Measurements from ENCODE around the gene RANBP3.
"Not testable (repeated sequence)": the region's sequence is repeated elsewhere in the genome, so short reads cannot be mapped to it uniquely, and the experiment has no call there.

Gene RANBP3

DNA sequence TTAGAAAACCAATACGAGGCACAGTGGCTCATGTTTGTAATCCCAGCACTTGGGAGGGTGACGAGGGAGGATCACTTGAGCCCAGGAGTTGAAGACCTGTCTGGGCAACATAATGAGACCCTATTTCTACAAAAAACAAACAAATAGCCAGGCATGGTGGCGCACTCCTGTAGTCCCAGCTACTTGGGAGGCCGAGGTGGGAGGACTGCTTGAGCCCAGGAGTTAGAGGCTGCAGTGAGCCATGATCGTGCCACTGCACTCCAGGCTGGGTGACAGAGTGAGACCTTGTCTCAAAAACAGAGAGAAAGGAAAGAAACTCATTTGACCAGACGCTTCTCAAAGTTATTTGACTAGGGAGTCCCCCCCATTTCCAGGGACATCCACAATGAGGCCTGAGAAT, 14.7 kb downstream of the RANBP3 start:
- not testable (repeated sequence) for DNase-seq

DNA sequence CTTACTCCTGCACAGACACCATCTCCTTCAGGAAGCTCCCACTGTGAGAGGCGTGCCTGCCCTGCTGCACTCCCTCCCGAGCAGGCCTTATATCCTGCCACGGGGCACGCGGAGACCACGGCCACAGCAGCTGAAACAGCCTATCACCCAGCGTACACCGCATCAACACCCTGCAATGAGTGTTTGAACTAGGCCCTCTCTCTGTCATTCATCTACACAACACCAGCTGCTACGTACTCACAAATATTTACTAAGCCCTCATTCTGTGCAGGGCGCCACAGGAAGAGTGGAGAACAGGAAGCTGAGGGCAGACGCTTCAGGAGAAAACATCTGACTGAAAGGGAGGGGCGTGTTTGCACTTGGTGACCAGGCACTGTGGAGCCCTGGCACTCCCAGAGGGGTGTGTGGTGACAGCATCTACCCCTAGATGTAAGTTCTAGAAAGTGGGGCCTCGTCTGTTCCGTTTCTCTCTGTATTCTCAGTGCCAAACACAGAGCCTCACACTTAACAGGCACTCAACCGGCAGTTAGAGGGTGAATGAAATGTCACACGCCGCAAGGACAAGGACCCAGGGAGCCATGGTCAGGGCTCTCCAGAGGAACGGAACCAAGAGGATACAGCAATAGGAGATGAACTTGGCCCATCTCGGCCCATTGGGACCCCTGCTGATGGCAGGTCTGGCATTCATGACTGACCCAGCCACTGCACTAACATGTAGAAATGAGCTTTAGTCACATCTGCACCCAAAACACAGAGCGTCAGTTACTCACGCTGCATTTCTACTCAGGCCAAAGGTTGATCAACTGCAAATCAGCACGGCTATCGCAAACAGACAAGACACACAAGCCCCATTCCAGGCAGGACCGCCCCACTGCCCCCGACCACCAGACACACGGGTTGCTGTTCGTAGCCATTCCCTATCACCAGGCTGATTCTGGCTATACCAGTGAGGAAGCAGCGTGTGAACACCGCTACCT, 15.7 kb downstream of the RANBP3 start:
- DNase-seq: peak; percentile 86

DNA sequence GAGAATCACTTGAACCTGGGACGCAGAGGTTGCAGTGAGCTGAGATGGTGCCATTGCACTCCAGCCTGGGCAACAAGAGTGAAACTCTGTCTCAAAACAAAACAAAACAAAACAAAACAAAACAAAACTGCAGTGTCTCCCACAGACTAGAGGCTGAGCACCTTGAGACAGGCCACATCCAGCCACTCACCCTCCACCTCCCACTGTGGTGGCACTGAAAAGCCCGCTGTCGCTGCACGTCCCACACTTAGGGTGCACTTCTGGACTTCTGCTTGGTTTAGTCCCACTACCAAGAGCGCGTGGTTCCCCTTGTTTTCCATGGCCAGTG, 16.3 kb downstream of the RANBP3 start:
- not testable (repeated sequence) for DNase-seq

DNA sequence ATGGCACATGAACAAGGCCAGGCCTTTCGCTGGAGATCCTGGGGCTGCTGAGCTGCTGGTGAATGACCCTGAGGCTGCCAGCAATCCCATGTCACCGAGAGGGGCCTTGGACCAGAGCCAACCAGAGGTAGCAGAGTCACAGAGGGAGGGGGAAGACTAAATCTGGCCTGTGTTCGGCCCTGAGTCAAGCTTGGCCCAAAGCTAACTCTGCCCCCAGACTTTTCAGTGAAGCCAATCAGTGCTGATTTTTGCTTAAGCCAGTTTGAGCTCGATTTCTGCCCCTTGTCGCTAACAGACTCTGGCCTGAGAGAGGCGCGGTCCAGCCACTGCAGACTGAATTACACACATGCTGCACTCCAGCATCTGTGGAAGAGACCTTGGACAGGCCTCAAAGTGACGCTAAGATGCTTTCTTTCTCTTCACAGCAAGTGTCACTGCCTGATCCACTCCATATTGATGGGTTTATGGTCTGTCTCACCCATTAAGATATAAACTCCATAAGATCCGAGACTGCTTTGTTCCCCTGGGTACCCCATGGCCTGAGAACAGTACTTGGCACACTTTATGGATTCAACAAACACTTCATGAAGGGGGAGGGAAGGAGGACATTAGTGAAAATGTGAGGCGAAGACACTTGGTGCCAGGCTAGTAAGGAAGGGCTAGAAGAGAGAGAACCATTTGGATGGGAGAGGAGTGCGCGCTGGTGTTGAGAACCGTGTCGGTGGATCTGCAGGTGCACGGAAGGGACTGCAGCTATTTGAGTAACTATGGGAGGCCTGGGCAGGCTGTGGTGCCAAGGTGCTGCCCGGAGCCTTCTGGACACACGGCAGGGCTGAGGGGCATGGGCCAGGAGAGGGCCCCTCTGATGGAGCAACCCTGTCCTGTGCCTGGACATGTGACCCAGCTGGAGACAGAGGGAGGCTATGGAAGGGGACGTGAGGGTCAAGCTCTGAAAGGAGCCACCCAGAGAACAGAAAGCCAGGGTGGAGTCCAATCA, 17.6 kb downstream of the RANBP3 start:
- no peak for DNase-seq

DNA sequence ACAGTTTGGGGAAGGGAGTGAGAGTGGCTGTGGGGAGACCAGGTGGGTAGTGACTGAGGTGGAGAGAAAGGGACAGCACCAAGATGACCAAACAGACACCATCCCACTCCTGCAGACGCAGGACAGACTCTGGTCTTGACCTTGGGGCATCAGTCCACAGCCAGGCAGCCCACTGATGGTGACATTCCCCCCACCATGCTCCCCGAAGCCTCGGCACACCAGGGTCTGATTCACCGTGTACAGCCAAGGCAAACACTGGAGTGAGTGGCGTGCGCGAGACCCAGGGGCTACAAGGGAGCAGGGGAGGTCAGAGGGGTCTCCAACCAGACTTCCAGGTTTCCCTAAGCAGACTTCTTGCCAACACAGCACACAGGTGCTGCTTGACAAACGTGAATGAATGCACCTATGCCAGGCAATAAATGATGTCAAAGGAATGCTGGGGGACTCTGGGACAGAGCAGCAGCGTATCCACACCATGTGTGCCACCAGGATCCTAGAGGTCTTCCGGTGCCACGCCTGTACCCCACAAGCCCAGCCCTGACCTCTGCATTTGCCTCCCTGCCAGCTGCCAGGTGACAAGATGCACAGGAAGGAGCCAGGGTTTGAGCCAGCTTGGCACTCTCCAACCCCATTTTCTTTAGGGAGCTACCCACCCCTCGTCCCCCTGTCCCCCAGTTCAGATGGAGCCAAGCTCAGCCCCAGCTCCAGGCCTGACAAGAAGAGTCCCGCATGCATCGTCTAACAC, 18.5 kb downstream of the RANBP3 start:
- DNase-seq: no peak

DNA sequence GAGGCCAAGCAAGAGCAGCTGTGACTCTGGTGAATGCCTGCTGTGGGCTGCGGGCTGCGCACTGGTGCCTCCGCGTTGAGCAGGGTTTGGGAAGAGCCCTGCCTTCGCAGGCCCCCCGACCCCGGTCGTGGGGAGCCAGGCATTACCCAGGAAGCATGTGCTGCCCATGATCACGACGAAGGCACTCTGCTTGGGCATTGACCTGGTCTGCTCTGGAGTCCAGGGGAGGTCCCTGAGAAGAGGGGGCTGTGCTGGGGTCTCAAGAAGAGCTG, 19.2 kb downstream of the RANBP3 start:
- no peak for DNase-seq

DNA sequence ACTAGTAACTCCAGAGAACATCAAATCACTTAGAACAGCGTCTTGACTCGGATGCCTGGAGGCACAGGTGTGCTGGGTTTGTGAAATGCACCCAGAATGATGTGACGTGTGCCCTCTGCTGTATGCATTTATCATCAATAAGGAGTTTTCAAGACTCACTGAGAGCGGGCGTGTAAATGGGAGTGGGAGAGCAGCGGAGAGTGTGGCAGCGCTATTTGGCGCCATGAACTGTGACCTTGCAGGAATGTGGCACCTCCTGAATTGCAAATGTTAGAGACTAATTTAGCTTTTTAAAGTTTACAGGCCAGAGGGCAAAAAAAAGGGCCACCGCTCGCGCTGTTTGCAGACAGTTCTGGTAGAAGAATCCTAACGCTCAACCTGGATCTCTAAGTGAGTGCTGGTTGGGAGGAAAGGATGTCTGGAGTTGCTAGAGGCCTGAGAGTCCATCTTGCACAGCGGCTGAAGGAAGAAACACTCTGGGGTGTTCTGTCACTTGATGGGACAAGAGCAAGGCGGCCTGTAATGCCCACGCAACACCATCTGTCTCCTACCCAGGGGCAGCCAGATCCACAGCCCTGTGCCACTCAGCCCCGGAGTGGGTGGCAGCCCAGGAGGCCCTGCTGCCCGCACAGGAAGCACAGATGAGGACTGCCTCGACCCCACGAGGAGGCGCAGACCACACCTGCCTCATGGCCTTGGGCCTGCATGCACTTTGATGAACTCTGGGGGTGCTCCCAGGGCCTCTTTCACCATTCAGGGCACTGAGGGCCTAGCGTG, 19.7 kb downstream of the RANBP3 start:
- no peak for DNase-seq

DNA sequence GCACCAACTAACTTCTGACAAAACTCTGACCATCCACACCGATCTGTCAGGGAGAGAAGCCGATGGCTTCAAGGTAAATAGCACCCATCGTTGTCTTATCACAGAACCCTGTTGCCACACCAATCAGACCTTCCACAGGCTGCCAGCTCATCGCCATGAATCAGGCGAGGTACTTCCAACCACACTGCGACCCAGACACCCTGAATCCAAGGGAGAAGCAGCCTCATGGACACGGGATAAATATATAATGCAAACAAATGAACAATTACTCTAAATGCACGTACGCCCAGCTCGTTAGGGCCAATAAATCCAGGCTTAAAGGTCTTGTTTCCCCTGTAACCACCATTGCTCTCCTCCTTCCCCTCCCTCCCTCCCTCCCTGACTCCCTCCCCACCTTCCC, 20.8 kb downstream of the RANBP3 start:
- no peak for DNase-seq

DNA sequence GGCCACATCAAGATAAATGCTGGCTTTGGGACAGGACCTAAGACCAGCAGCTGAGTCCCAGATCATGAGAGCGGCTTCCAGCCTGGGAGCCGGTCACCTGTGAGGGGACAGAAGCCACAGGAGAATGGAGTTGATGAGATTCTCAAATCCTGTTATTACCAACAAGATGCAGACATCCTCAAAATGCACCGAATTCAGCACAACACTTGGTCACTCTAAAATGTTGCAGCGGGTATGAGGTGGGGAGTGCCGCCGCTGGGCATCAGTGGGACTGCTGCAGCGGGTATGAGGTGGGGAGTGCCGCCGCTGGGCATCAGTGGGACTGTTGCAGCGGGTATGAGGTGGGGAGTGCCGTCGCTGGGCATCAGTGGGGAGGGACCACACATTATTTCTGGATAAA, 21.2 kb downstream of the RANBP3 start:
- DNase-seq: no peak

DNA sequence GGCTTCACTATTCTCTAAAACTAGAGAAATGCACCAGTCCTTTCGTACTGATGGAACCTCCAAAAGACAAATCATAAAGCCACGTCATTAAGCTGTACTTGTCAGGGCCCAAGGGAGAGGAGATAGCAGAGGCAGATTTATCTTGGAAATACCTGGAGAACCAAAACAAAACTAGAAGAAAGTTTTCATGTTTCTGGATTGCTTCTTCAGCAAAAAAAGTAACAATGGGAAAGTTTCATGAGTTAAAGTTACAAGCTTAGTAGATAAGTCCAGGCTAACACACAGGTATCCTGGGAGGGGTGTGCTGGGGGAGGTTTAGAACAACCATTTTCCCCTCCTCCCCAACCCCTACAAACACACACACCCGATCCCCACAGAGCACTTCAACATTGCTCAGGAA, 21.6 kb downstream of the RANBP3 start:
- no peak for DNase-seq

DNA sequence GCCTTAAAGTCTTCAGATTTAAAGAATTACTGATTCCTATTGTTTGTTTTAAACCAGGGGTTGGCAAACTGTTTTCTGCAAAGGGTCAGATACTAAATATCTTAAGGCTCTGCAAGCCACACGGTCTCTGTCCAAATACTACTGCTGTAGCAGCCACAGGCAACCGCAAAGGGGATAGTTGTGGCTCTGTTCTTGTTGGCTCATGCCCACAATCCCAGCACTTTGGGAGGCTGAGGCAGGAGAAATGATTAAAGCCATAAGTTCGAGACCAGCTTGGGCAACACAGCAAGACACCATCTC, 22.4 kb downstream of the RANBP3 start:
- no peak for DNase-seq

DNA sequence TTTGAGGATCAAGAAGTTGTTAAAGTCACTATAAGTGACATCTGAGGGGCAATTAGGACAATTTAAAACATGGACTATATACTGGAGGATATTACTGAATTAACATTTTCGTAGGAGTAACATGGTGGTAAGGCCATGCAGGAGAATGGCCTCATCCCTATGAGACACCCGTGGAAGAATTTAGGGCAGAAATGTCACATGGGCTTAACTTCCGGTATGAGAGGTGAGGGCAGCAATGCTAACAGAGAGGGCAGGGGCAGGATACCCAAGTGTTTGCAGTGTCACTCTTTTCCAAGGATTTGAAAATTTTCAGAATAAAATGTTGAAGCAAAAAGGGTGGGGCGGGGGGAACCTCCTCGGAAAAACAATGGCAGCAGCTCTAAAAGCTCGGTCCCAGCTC, 23.6 kb downstream of the RANBP3 start:
- no peak for DNase-seq

DNA sequence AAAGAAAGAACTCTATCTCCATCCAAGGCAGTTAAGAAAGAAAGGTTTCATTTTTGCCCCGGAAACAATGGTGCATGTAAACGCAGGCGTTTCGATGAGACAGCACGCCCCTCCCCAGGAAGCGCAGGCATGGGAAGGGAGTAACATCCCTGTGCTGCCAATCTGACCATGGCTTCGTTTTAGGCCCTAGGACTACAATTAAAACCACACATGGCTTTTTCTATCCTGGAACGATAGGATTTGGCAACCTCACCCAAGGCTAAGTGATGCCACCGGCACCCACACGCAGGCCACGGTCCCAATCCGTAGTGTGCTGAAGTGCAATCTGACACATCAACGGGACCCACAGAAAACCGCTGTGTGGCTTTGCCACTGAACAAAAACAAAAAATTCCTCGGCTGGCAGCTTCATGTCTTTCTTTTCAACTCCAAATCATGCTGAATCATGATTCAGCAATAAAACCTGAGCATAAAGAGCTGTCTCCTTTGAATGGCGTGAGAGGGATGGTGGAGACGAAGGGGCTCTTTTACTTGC, 24.2 kb downstream of the RANBP3 start:
- peak; percentile 73 for DNase-seq

DNA sequence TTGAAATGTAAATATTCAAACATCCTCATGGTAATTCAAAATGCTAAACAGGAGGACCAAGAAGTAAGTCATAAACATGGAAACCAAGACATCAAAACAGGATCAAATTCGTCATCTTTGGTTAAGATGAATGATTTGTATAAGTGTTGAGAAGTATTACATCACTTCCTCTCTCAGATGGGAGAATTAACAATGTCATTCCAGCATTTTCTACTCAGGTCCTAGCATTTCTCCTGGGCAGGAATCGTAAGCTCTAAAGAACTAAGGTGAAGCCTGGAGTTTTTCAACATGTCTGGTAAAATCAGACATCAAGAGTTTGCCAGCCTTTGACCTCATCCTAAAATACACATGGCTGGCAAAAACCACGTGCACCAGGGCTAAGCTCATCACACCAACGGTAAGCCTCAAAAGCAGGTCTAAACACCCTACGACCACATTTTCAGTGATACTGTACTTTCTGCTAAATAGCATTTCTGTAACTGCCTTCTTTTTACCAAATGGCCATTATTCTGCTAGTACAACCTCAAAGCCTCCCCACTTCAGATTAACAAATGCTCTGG, 24.8 kb downstream of the RANBP3 start:
- DNase-seq: no peak

DNA sequence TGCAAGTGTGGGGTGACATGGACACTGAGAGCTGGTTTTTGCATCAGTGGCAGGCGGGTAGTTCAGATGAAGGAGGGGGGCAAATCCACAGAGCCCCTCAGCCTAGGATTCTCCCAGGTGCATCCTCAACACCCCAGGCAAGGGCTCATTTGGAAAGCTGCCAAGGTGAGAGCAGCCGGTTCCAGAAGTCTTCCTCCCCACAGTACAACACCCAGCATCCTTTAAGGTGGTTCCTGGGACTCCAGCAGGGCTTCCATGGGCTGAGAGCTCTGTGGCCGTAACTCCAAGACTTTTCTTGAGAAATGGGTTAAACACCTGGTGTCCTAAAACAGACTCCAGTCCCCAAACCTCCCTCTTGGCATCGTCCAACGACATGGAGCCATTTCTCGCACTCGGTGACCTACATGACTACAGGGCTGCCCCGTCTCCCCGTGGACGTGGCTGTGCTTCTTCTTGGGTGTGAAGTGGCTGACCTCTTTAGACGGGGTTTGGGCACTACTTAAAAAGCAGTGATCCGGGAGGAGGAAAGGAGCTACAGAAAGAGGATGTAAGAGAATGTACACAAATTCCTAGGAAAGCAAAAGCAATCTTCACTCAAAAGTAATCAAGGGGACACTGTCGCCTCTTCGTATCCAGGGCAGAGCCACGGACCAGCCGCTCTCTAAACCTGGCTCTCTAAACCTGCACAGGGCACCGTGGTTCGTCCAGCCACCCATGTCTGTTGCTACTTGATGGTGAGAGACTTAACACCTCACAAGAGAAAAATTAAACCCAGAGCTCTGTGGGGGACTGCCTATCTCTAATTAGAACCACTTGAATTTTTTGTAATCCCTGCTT, 25.5 kb downstream of the RANBP3 start:
- no peak for DNase-seq

DNA sequence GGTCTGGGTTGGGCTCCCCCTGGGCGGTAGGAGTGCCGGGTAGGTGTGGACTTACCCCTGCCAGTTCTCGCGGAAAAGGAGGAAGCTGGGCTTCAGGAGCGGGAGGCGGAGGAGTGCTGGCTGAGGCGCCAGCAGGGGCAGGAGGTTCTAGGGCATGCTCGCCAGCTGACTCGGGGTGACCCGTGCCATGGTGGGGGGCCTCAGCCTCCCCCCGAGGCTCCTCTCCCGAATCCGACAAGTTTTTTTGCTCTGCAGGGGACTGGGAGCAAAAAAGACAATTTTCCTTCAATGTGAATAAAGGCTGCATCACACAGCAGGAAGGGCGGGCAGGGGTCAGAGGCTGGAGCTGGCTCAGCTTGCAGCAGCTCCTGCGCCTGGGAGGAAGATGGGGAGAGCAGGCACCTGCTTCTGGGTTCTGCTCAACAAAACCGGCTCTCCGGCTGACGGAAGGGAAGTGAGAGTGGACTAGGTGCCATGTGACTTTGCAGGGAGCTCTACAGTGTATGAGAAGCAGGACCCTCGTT, 26.5 kb downstream of the RANBP3 start:
- DNase-seq: no peak

DNA sequence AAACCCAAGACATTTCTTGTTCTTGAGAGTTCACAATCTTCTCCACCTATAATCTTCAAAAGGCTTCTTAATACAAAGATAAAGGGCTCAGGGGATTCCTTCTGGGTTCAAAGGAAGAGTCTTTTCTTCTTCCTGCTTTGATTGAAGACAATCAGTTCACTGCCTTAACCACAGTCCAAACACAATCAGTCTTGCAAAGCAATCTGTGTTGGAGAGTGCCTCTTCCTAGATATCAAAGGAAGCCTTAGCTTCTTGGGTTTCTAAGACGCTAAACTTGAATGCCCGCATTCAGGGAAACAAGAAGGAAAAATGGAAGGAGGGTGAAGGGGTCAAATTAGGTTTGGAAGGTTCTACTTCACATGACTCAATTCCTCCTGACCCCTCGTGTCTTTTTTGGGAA, 27.2 kb downstream of the RANBP3 start:
- no peak for DNase-seq

DNA sequence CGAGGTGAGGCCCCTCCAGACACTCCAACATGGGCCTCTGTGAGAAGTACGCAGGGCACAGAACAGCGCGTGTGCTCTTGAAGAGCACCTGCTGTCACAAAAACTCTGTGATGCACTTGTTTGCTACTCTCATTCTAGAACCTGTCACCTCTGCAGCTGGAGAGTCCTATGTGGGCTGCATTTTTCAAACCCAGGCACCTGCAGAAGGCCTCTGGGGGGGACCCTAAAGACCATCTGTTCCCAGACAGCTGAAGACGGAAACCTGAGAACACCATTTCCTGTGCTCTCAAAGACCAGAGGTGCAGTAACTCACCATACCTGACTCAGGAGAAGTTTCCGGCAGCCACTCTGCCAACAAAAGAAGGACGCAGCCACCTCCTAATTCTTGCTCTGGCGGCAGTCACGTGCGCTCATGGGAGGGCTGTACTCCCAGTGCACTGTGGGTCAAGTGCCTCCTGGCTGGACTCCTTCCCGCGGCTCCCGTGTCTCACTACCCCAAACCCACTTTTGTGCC, 28.1 kb downstream of the RANBP3 start:
- DNase-seq: peak; percentile 79

DNA sequence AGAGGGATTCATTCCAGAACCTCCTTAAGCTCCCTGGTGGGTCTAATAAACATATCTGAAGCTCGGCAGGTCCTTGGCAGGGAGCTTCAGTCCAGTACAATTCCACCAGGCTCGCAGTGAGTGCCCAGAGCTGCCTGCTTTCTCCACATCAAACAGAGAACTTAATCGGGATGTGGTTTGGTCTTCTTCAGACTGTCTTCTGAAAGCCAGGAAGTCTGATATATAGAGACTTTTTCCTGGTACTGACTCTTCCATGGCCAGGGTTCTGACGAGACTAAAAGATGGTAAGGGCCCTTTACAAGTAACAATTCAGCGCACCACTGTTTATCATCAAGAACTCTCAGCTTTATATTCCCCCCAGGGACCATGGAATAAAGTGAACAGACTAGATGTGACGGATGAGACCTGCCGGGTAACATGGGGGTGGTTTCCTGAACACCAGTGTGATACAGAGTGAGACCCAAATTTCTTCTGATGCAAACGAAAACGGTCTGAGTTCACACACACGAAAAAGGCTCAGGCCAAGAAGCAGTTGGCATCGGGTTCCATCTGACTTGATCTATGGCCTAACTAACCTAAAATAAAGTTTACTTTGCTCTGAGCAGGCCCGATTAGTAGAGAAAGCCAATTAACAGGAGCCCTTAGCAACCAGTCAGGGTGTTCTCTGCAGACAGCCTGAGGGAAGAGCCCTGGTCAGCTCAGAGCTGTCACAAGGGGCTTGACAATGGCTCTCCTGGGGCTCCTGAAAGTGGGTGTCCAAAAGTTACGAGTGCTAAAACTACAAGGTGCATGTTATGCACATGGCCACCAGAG, 29.0 kb downstream of the RANBP3 start:
- no peak for DNase-seq

DNA sequence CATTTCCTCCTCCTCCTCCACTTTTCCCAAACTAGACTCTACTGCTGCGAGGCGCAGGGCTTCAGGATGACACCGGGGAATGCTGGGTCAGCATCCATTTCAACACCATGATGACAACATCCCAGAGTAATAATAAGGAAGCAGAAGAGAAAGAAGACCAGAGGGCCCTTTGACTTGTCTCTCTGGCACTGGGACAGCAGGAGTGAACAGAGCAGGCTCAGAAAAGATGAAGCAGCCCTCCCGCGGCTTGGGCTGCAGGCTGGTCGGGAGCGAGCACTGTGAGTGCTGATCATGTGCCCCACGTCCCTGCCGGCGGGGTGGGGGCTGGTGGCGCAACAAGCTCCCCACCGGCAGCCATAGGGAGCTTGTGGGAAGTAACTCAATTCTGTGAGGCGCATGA, 30.5 kb downstream of the RANBP3 start:
- no peak for DNase-seq

All from activated effector memory CD4-positive, alpha-beta T cell treated with anti-CD3 and anti-CD28 coated beads, Interleukin-2, amount 50 U/mL, for 16 hours (primary cell).